Anterior cingulate cortex (tissue), 58 donors: ENCODE results near the gene RASAL2.
"Not testable (repeated sequence)": the region's sequence is repeated elsewhere in the genome, so short reads cannot be mapped to it uniquely, and the experiment has no call there.

Experiments used
- DNase-seq, 58 donors: peaks; one replicate each; lab custom pipeline; 2025; lab: John Stamatoyannopoulos, UW

Gene RASAL2

GRCh38 chr1:178273707-178274410 is 180.0 kb downstream of the RASAL2 start:
- DNase-seq, result no peak

- no peak for DNase-seq
These were observed 181.1 kb downstream of the RASAL2 start for GRCh38 chr1:178275049-178275448.

- no peak for DNase-seq
These were observed 181.6 kb downstream of the RASAL2 start for GRCh38 chr1:178275553-178275952.

GRCh38 chr1:178277793-178278530 is 184.1 kb downstream of the RASAL2 start:
- DNase-seq, result no peak

GRCh38 chr1:178278916-178279686 is 185.2 kb downstream of the RASAL2 start:
- no peak for DNase-seq

- DNase-seq, result peak in 2 of 58 donors; percentile 3 to 7
These were observed 189.1 kb downstream of the RASAL2 start for GRCh38 chr1:178282949-178283367.

GRCh38 chr1:178283409-178283808 is 189.5 kb downstream of the RASAL2 start:
- DNase-seq, result peak in 3 of 58 donors; percentile 0 to 2 (median 0)

- peak in 1 of 58 donors; percentile 3 for DNase-seq
These were observed 190.2 kb downstream of the RASAL2 start for GRCh38 chr1:178284058-178284457.

- no peak for DNase-seq
These were observed 197.3 kb downstream of the RASAL2 start for GRCh38 chr1:178291166-178291565.

GRCh38 chr1:178294654-178295053 is 200.8 kb downstream of the RASAL2 start:
- DNase-seq, result no peak

GRCh38 chr1:178300352-178300699 is 206.4 kb downstream of the RASAL2 start:
- no peak for DNase-seq

- DNase-seq, result no peak
These were observed 207.2 kb downstream of the RASAL2 start for GRCh38 chr1:178301141-178301540.

GRCh38 chr1:178307264-178307663 is 213.4 kb downstream of the RASAL2 start:
- no peak for DNase-seq

GRCh38 chr1:178308438-178308837 is 214.5 kb downstream of the RASAL2 start:
- DNase-seq, result no peak

GRCh38 chr1:178310685-178311105 is 216.8 kb downstream of the RASAL2 start:
- DNase-seq, result peak in 2 of 58 donors; percentile 2 to 33

GRCh38 chr1:178311164-178311563 is 217.3 kb downstream of the RASAL2 start:
- DNase-seq, result no peak

- not testable (repeated sequence) for DNase-seq
These were observed 226.5 kb downstream of the RASAL2 start for GRCh38 chr1:178320280-178320982.

GRCh38 chr1:178323067-178323466 is 229.2 kb downstream of the RASAL2 start:
- DNase-seq, result no peak

- no peak for DNase-seq
These were observed 230.1 kb downstream of the RASAL2 start for GRCh38 chr1:178324003-178324402.

GRCh38 chr1:178328728-178329127 is 234.8 kb downstream of the RASAL2 start:
- DNase-seq, result no peak

- DNase-seq, result no peak
These were observed 236.2 kb downstream of the RASAL2 start for GRCh38 chr1:178330153-178330552.
